A549 (cell line): ENCODE measurements around the gene RAB33B. TPM values are rescaled to one million over a fixed set of nuclear protein-coding genes. Genes with fewer than 3 reads are reported as not detected.

Experiments used
- ATAC-seq, 2 experiments: fragments of 200-7000 bp in 1 of 2; fragments of >200 bp in 1 of 2; cut with Nextera tagmentation in 1 of 2; cut with Tn5 transposase in 1 of 2; 3 replicates each; pipeline versions ENCODE4 v1.8.0 to v1.9.1; 2018 to 2020; ENCODE audit warnings: mild to moderate bottlenecking in 1 of 2, moderate library complexity in 1 of 2
- CTCF ChIA-PET: fragments of 300-600 bp; sonication (Branson Sonifier 250); formaldehyde crosslinking; extraction: SDS; loops from one replicate; lab custom pipeline; 2021; ENCODE audit warnings: antibody characterized with exemption, inconsistent platforms; lab: Yijun Ruan, JAX
- POLR2A ChIA-PET: fragments of 350-600 bp; formaldehyde crosslinking; extraction: SDS; loops from one replicate; lab custom pipeline; 2021; ENCODE audit warnings: antibody characterized with exemption, inconsistent platforms; lab: Yijun Ruan, JAX
- DNase-seq, 2 experiments: peaks; one replicate each; pipeline versions ENCODE4 v3.0.0 to v3.0.0-alpha.2; 2011 to 2016; ENCODE audit warnings: low read depth in 1 of 2, low spot score in 1 of 2
- FAIRE-seq: peaks from 2 replicates; lab custom pipeline; 2011; peaks lifted over from hg19 to GRCh38; lab: Jason Lieb, UNC
- H3K27ac ChIP-seq, 2 experiments: fragments of >200 bp; sonication (Bioruptor Twin); formaldehyde crosslinking; 3 replicates each; pipeline ENCODE4 v1.5.1; 2016 to 2017
- H3K4me1 ChIP-seq: fragments of >200 bp; sonication (Bioruptor Twin); formaldehyde crosslinking; 3 replicates; pipeline ENCODE4 v1.6.1; 2016
- H3K4me2 ChIP-seq: fragments of >200 bp; sonication (Bioruptor Twin); formaldehyde crosslinking; 3 replicates; pipeline ENCODE4 v1.6.1; 2016
- H3K4me3 ChIP-seq: fragments of >200 bp; sonication (Bioruptor Twin); formaldehyde crosslinking; 3 replicates; pipeline ENCODE4 v1.5.1; 2016
- H3K9me3 ChIP-seq: fragments of >200 bp; sonication (Bioruptor Twin); formaldehyde crosslinking; 3 replicates; pipeline ENCODE4 v1.6.1; 2016
- BHLHE40 ChIP-seq: IDR thresholded peaks from 2 replicates; pipeline ENCODE4 v1.6.1; 2012; ENCODE audit warnings: low read depth, low read length, inconsistent platforms
- CEBPB ChIP-seq, 2 experiments: fragments of >200 bp in 1 of 2; sonication (Bioruptor Twin) in 1 of 2; formaldehyde crosslinking in 1 of 2; IDR thresholded peaks; 2 replicates each; pipeline ENCODE4 v1.6.1; 2012 to 2016
- CHD2 ChIP-seq: fragments of 150-350 bp; IDR thresholded peaks from 2 replicates; pipeline ENCODE4 v1.6.1; 2014; ENCODE audit warnings: low read length; ENCODE audit not compliant: partially characterized antibody
- CHD4 ChIP-seq: fragments of 200-600 bp; sonication (generic); IDR thresholded peaks from 2 replicates; pipeline ENCODE4 v1.6.1; 2016; ENCODE audit warnings: antibody characterized with exemption, mild to moderate bottlenecking, borderline replicate concordance
- EHMT2 ChIP-seq: fragments of 200-600 bp; sonication (generic); IDR thresholded peaks from 2 replicates; pipeline ENCODE4 v1.6.1; 2016; ENCODE audit warnings: antibody characterized with exemption, low read depth, mild to moderate bottlenecking, moderate library complexity
- FOSB ChIP-seq: fragments of 250-450 bp; sonication (Bioruptor Pico); IDR thresholded peaks from 2 replicates; pipeline ENCODE4 v1.5.0; 2020; ENCODE audit warnings: mild to moderate bottlenecking, moderate library complexity
- HDAC2 ChIP-seq: fragments of 200-600 bp; sonication (generic); IDR thresholded peaks from 2 replicates; pipeline ENCODE4 v1.6.1; 2016
- HMGXB4 ChIP-seq: fragments of 250-450 bp; sonication (Bioruptor Pico); IDR thresholded peaks from 2 replicates; pipeline ENCODE4 v1.5.0; 2021; ENCODE audit warnings: mild to moderate bottlenecking, moderate library complexity, borderline replicate concordance
- HOXB5 ChIP-seq: fragments of 250-450 bp; sonication (Bioruptor Pico); IDR thresholded peaks from 2 replicates; pipeline ENCODE4 v1.5.0; 2020; ENCODE audit warnings: mild to moderate bottlenecking, moderate library complexity
- KDM1A ChIP-seq: fragments of 200-600 bp; sonication (generic); IDR thresholded peaks from 2 replicates; pipeline ENCODE4 v1.6.1; 2016; ENCODE audit warnings: low read depth, mild to moderate bottlenecking
- KDM5A ChIP-seq: fragments of 200-600 bp; sonication (generic); IDR thresholded peaks from 2 replicates; pipeline ENCODE4 v1.6.1; 2016; ENCODE audit warnings: antibody characterized with exemption, mild to moderate bottlenecking
- MAFK ChIP-seq: fragments of 450-650 bp; IDR thresholded peaks from 2 replicates; pipeline ENCODE4 v1.6.1; 2014; ENCODE audit not compliant: partially characterized antibody
- MAZ ChIP-seq: fragments of 150-350 bp; IDR thresholded peaks from 2 replicates; pipeline ENCODE4 v1.6.1; 2014; ENCODE audit warnings: antibody characterized with exemption, low read depth, low read length, borderline replicate concordance
- NPAS2 ChIP-seq: fragments of 250-450 bp; sonication (Bioruptor Pico); IDR thresholded peaks from 2 replicates; pipeline ENCODE4 v1.8.0; 2022; ENCODE audit warnings: mild to moderate bottlenecking, moderate library complexity, borderline replicate concordance
- RARB ChIP-seq: fragments of 250-450 bp; sonication (Bioruptor Pico); IDR thresholded peaks from 2 replicates; pipeline ENCODE4 v1.8.0; 2021; ENCODE audit warnings: mild to moderate bottlenecking, moderate library complexity
- RCOR1 ChIP-seq: fragments of 150-350 bp; IDR thresholded peaks from 2 replicates; pipeline ENCODE4 v1.6.1; 2014; ENCODE audit warnings: antibody characterized with exemption, low read length, low read depth
- REST ChIP-seq: fragments of 200-600 bp; sonication (generic); IDR thresholded peaks from 2 replicates; pipeline ENCODE4 v1.6.1; 2016; ENCODE audit warnings: antibody characterized with exemption, mild to moderate bottlenecking, moderate library complexity
- SMC3 ChIP-seq: fragments of >200 bp; sonication (Bioruptor Twin); formaldehyde crosslinking; IDR thresholded peaks from 3 replicates; pipeline ENCODE4 v1.6.1; 2018; ENCODE audit warnings: inconsistent platforms
- ZC3H11A ChIP-seq: fragments of 450-650 bp; IDR thresholded peaks from 2 replicates; pipeline ENCODE4 v1.6.1; 2014; ENCODE audit warnings: antibody characterized with exemption, mild to moderate bottlenecking
- ZNF302 ChIP-seq: fragments of 250-450 bp; sonication (Bioruptor Pico); IDR thresholded peaks from 2 replicates; pipeline ENCODE4 v1.9.0; 2021; ENCODE audit warnings: inconsistent platforms, mild to moderate bottlenecking, moderate library complexity
- ZSCAN20 ChIP-seq: fragments of 250-450 bp; sonication (Bioruptor Pico); IDR thresholded peaks from 2 replicates; pipeline ENCODE4 v1.8.0; 2022; ENCODE audit warnings: mild to moderate bottlenecking, moderate library complexity
- WGBS: methylation state at CpG from one replicate; pipeline ENCODE4 v1.1.6; 2017; ENCODE audit errors: missing lambda C conversion rate; 5-methylcytosine and 5-hydroxymethylcytosine counted together
- polyA plus RNA-seq, 4 experiments: library from polyadenylated mRNA; depleted of rRNA in 3 of 4; stranded (reverse); fragments of >200 nt; fragmentation: RNase III in 1 of 4; extraction: RNeasy Plus Mini Kit Qiagen cat#74134 plus additional on column Dnase treatment in 1 of 4; gene quantifications; 2 replicates in 3 of 4; 3 replicates in 1 of 4; pipeline ENCODE4 v1.2.3, GENCODE V29; 2011 to 2017
- TF ChIP-seq, protein P1 (sequence below): fragments of >200 bp; sonication (Bioruptor Twin); formaldehyde crosslinking; IDR thresholded peaks from 2 replicates; pipeline ENCODE4 v1.6.1; 2016
- TF ChIP-seq, protein P2 (sequence below): fragments of >200 bp; sonication (Bioruptor Twin); formaldehyde crosslinking; IDR thresholded peaks from 3 replicates; pipeline ENCODE4 v1.6.1; 2016
- TF ChIP-seq, protein P3 (sequence below): IDR thresholded peaks from 2 replicates; pipeline ENCODE4 v1.6.1; 2012

RAB33B gene
- polyA plus RNA-seq, 2 of the 4 experiments (the other 2 are of a cell fraction), result 2.8 to 5.9 TPM

- DNase-seq (no peak), ATAC-seq (no peak), FAIRE-seq (no peak)
- WGBS, result 90% methylated on average over 4 of the region's 4 CpGs
- Histone ChIP-seq H3K27ac (no peak overlapping the region), H3K4me3 (no peak overlapping the region), H3K4me2 (no peak overlapping the region), H3K4me1 (no peaks in the 10 kb centered on the region), H3K9me3 (no peaks in the 10 kb centered on the region)
- ChIA-PET POLR2A (no interaction called here), CTCF (interaction anchor here (1.9 to 3.3 kb wide), 2 partner anchors 134 to 158 kb away, joined by 6 to 18 read pairs; no protein-coding TSS in a partner anchor)
- no peak for TF ChIP-seq BHLHE40
- no peak for TF ChIP-seq MAFK
- TF ChIP-seq ZNF302 (CRISPR knock-in tag), result no peak
- no peak for TF ChIP-seq ZC3H11A
- no peak for TF ChIP-seq ZSCAN20 (CRISPR knock-in tag)
- no peak for TF ChIP-seq RCOR1
- TF ChIP-seq MAZ, result no peak
- no peak for TF ChIP-seq RARB
- TF ChIP-seq CHD4, result no peak
- TF ChIP-seq, protein P1, sequence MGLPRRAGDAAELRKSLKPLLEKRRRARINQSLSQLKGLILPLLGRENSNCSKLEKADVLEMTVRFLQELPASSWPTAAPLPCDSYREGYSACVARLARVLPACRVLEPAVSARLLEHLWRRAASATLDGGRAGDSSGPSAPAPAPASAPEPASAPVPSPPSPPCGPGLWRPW, result no peak
- TF ChIP-seq, protein P2, sequence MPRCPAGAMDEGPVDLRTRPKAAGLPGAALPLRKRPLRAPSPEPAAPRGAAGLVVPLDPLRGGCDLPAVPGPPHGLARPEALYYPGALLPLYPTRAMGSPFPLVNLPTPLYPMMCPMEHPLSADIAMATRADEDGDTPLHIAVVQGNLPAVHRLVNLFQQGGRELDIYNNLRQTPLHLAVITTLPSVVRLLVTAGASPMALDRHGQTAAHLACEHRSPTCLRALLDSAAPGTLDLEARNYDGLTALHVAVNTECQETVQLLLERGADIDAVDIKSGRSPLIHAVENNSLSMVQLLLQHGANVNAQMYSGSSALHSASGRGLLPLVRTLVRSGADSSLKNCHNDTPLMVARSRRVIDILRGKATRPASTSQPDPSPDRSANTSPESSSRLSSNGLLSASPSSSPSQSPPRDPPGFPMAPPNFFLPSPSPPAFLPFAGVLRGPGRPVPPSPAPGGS, result no peak
- TF ChIP-seq CEBPB (IDR thresholded peaks at IDR 0.05), result no peak
- no peak for TF ChIP-seq KDM1A
- no peak for TF ChIP-seq CHD2
- TF ChIP-seq HMGXB4, result no peak
- no peak for TF ChIP-seq HDAC2
- no peak for TF ChIP-seq HOXB5 (CRISPR knock-in tag)
- no peak for TF ChIP-seq NPAS2 (CRISPR knock-in tag)
- no peak for TF ChIP-seq KDM5A
Observed at GRCh38 chr4:139499186-139499585, 45.3 kb downstream of the RAB33B start.

DNA sequence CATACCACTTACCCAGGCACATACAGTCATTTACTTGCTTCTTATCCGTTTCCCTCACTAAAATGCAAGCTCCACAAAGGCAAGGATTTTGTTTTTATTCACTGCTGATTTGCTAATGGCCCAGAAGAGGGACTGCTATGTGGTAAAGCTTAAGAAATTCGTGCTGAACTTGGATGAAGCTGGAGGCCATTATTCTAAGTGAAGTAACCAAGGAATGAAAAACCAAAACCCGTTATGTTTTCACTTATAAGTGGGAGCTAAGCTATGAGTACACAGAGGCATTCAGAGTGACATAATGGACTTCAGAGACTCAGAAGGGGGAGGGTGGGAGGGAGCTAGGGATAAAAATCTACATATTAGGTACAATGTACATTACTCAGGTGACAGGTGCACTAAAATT, 47.2 kb downstream of the RAB33B start:
- CTCF ChIA-PET, result interaction anchor here (1.1 to 1.4 kb wide), 2 partner anchors 30 to 151 kb away, joined by 3 to 4 read pairs; no protein-coding TSS in a partner anchor
- DNase-seq (no peak), ATAC-seq (no peak), FAIRE-seq (no peak)
- H3K9me3 ChIP-seq, result no peaks in the 10 kb centered on the region
- H3K4me2 ChIP-seq, result no peak overlapping the region
- POLR2A ChIA-PET, result no interaction called here
- TF ChIP-seq RCOR1 (no peak), REST (no peak), HOXB5 (CRISPR knock-in tag) (no peak), ZNF302 (CRISPR knock-in tag) (no peak), EHMT2 (no peak), CEBPB (IDR thresholded peaks at IDR 0.05) (no peak), SMC3 (no peak), FOSB (CRISPR knock-in tag) (no peak)
- TF ChIP-seq, protein P3, sequence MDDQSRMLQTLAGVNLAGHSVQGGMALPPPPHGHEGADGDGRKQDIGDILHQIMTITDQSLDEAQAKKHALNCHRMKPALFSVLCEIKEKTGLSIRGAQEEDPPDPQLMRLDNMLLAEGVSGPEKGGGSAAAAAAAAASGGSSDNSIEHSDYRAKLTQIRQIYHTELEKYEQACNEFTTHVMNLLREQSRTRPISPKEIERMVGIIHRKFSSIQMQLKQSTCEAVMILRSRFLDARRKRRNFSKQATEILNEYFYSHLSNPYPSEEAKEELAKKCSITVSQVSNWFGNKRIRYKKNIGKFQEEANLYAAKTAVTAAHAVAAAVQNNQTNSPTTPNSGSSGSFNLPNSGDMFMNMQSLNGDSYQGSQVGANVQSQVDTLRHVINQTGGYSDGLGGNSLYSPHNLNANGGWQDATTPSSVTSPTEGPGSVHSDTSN, result no peak
- WGBS, result 43% methylated on average over 3 of the region's 3 CpGs
- no peaks in the 10 kb centered on the region for H3K4me1 ChIP-seq
- no peak overlapping the region for H3K4me3 ChIP-seq
- no peak overlapping the region for H3K27ac ChIP-seq
